Common myeloid progenitor, CD34-positive (primary cell): ENCODE results near the gene STK24.

Experiments
- CTCF ChIA-PET: fragments of 350-600 bp; sonication (Branson Sonifier 250); formaldehyde crosslinking; loops from one replicate; lab custom pipeline; 2021; ENCODE audit warnings: antibody characterized with exemption; lab: Charles Lee
- POLR2A ChIA-PET: fragments of 350-600 bp; sonication (Branson Sonifier 250); formaldehyde crosslinking; loops from one replicate; lab custom pipeline; 2021; ENCODE audit warnings: antibody characterized with exemption; lab: Charles Lee
- DNase-seq, 3 donors: peaks; one replicate each; pipeline versions ENCODE4 v3.0.0 to v3.0.0-alpha.2; 2013
- H3K27ac ChIP-seq, 2 experiments: 1 replicate in 1 of 2; 2 replicates in 1 of 2; pipeline ENCODE4 v1.7.0; 2013; ENCODE audit warnings: inconsistent platforms in 2 of 2, low read length in 2 of 2, mild to moderate bottlenecking in 2 of 2, low read depth in 1 of 2, moderate library complexity in 1 of 2; ENCODE audit not compliant: severe bottlenecking in 2 of 2, insufficient read depth in 1 of 2, poor library complexity in 1 of 2
- H3K27me3 ChIP-seq, 5 experiments: replicated peaks in 2 of 5; 1 replicate in 3 of 5; 2 replicates in 2 of 5; pipeline versions ENCODE4 v1.6.1 to v1.7.0; 2013; ENCODE audit warnings: low read length in 4 of 5, mild to moderate bottlenecking in 2 of 5, moderate library complexity in 2 of 5, inconsistent platforms in 1 of 5; ENCODE audit not compliant: insufficient read depth in 5 of 5, control insufficient read depth in 4 of 5
- H3K36me3 ChIP-seq, 4 experiments: 1 replicate in 2 of 4; 2 replicates in 2 of 4; pipeline versions ENCODE4 v1.6.1 to v1.7.0; 2013; ENCODE audit warnings: low read length in 3 of 4, control low read depth in 1 of 4, mild to moderate bottlenecking in 1 of 4; ENCODE audit not compliant: control insufficient read depth in 4 of 4, insufficient read depth in 4 of 4
- H3K4me1 ChIP-seq, 4 experiments: 1 replicate in 3 of 4; 2 replicates in 1 of 4; pipeline versions ENCODE4 v1.6.1 to v1.7.1; 2013; ENCODE audit warnings: low read length in 3 of 4, mild to moderate bottlenecking in 3 of 4, control low read depth in 1 of 4, inconsistent platforms in 1 of 4, moderate library complexity in 1 of 4; ENCODE audit not compliant: control insufficient read depth in 4 of 4, insufficient read depth in 4 of 4; ENCODE audit errors: control extremely low read depth in 1 of 4
- H3K4me3 ChIP-seq, 7 experiments: 1 replicate in 4 of 7; 2 replicates in 3 of 7; pipeline versions ENCODE4 v1.5.1 to v1.7.0; 2013; ENCODE audit warnings: mild to moderate bottlenecking in 7 of 7, low read length in 6 of 7, moderate library complexity in 6 of 7, inconsistent platforms in 2 of 7, low read depth in 2 of 7, control low read depth in 1 of 7; ENCODE audit not compliant: insufficient read depth in 4 of 7, control insufficient read depth in 1 of 7; ENCODE audit errors: extremely low read depth in 1 of 7
- H3K9me3 ChIP-seq, 5 experiments: 1 replicate in 4 of 5; 2 replicates in 1 of 5; pipeline versions ENCODE4 v1.6.1 to v1.7.1; 2013; ENCODE audit warnings: low read length in 4 of 5, mild to moderate bottlenecking in 2 of 5, inconsistent platforms in 1 of 5, low read depth in 1 of 5, moderate library complexity in 1 of 5; ENCODE audit not compliant: control insufficient read depth in 4 of 5, insufficient read depth in 2 of 5; ENCODE audit errors: control extremely low read depth in 1 of 5
- WGBS: methylation state at CpG from one replicate; pipeline ENCODE4 v1.1.5; 2013; ENCODE audit not compliant: insufficient coverage; 5-methylcytosine and 5-hydroxymethylcytosine counted together

Gene STK24

DNA sequence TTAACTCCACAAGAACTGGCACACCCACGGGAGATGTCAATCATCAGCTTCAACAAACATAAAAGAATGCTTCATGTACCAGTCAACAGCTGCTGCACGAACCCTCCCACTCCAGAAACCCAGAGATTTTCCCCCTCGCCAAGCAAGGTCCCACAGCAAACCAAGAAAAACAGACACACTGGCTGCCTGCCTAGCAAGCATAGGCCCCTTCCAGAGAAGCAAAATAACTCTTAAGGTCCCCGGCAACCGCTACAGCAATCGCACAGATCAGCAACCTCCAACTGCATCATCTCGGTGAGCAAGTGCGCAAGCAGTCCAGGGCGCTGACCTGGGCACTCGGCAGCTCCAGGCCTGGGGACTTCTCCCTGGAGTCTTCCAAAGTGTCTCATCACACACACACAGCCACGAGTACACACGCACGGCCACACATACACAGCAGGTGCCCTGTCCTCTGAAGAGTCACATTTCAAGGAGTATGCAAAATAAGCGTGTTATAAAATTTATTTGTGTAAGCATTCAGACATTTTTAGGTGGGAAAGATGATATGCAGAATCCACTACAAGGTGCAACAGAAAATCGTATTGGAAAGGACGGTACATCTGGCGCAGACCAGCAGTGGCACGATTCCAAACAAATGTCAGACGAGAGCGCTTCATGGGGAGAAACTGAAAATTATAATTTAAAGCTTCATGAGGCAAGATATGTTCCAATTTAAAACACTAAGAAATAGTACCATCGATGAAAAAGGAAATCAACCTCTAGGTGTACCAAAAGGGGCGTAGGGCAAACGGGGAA lies 125.0 kb downstream of the STK24 start:
- H3K9me3 ChIP-seq = no peaks in the 10 kb centered on the region
- peaks cover 9 to 66% (median 20%) of the 10 kb centered on the region in 4 experiments for H3K36me3 ChIP-seq
- H3K4me3 ChIP-seq = no peak overlapping the region
- POLR2A ChIA-PET = no interaction called here
- no peak for DNase-seq
- CTCF ChIA-PET = interaction anchor here (1.8 to 2.6 kb wide), 2 partner anchors 201 to 220 kb away, joined by 6 to 11 read pairs; no protein-coding TSS in a partner anchor
- H3K27ac ChIP-seq = no peak overlapping the region
- H3K4me1 ChIP-seq = peaks cover 0 to 17% (median 11%) of the 10 kb centered on the region in 4 experiments
- WGBS = 92% methylated on average over 16 of the region's 23 CpGs
- no peaks in the 10 kb centered on the region for H3K27me3 ChIP-seq

DNA sequence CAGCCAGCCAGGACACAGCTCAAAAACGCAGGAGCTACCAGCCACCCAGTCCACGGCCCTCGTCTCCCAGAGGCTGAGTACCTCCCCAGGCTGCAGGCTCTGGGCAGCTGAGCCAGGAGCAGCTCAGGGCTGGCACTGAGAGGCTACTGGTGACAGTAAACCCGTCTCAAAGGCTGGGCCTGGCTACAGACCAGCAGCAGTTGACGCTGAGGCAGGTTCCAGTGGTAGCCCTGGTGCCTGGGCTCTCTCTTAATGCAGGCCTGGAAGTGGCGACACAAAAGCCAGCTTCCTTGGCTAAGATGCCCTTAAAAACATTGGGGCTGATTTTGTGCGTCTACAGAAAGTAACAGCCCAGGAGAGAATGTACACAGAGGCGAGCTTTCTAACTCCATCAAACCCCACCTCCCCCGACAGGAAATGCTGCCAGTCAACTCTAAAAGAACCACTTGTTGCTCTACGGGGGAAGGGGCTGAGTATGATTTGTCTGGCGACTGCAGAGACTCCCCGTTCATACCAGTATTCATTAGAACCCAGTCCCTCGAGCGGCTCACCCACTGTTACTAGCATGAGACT lies 126.3 kb downstream of the STK24 start:
- H3K27me3 ChIP-seq = no peaks in the 10 kb centered on the region
- no peak for DNase-seq
- 84% methylated on average over 10 of the region's 14 CpGs for WGBS
- H3K9me3 ChIP-seq = no peaks in the 10 kb centered on the region
- H3K36me3 ChIP-seq = peaks cover 5 to 55% (median 14%) of the 10 kb centered on the region in 4 experiments
- POLR2A ChIA-PET = interaction anchor here (0.9 kb wide), 1 partner anchor 25 kb away, joined by 3 read pairs; no protein-coding TSS in a partner anchor
- no peak overlapping the region for H3K4me3 ChIP-seq
- H3K4me1 ChIP-seq = peaks cover 0 to 20% (median 13%) of the 10 kb centered on the region in 4 experiments
- CTCF ChIA-PET = interaction anchor here (1.3 to 2.6 kb wide), 4 partner anchors 16 to 223 kb away, joined by 5 to 19 read pairs (median 8); no protein-coding TSS in a partner anchor
- no peak overlapping the region for H3K27ac ChIP-seq

DNA sequence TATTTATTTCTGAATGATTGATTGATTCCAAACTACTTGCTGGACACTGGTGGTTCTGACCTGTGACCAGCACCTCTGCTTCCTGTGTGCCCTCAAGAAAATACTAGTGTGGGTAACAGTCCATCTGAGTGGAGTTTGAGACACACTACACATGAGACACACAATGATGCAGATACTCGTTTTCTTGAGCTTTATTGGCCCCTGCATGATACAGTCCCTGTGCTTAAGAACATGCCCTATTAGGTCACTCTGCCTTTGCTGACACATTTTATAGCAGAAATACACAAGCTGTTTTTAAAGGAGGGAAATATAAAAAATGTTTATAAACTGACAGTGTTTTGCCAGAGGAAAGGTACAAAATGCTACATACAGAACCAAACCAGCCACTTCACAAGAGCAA lies 126.9 kb downstream of the STK24 start:
- Histone ChIP-seq H3K36me3 (peaks cover 5 to 51% (median 14%) of the 10 kb centered on the region in 4 experiments), H3K27me3 (no peaks in the 10 kb centered on the region), H3K9me3 (no peaks in the 10 kb centered on the region), H3K27ac (no peak overlapping the region), H3K4me1 (peaks cover 0 to 26% (median 16%) of the 10 kb centered on the region in 4 experiments), H3K4me3 (no peak overlapping the region)
- ChIA-PET CTCF (interaction anchor here (0.6 to 2.6 kb wide), 5 partner anchors 8 to 223 kb away, joined by 3 to 19 read pairs (median 6); no protein-coding TSS in a partner anchor), POLR2A (interaction anchor here (0.9 kb wide), 1 partner anchor 26 kb away, joined by 3 read pairs; no protein-coding TSS in a partner anchor)
- WGBS = 80% methylated on average over 1 of the region's 1 CpG
- no peak for DNase-seq

DNA sequence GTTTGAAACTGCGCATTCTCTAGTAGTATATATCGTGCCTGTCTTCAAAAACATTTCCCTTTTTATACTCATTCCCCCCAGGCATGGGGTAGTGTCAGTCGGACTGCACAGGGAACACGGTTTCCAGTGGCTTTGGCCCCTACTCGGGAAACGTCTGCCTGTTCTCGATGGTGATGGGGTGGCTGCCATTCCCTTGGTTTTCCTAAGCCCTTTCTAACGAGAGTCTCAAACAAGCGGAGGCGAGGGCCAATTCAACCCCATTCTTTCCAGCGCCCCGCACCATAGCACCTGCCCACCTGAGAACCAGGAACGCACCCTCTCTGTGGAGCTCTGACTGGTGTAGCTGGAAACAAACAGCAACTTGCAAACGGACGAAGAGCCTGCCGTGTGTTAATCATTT lies 127.6 kb downstream of the STK24 start:
- Histone ChIP-seq H3K4me1 (peaks cover 0 to 20% (median 13%) of the 10 kb centered on the region in 4 experiments), H3K27me3 (no peaks in the 10 kb centered on the region), H3K9me3 (no peaks in the 10 kb centered on the region), H3K27ac (no peak overlapping the region), H3K4me3 (no peak overlapping the region), H3K36me3 (peaks cover 5 to 44% (median 14%) of the 10 kb centered on the region in 4 experiments)
- WGBS = 95% methylated on average over 11 of the region's 16 CpGs
- ChIA-PET POLR2A (no interaction called here), CTCF (interaction anchor here (0.6 to 2.6 kb wide), 4 partner anchors 8 to 224 kb away, joined by 3 to 19 read pairs (median 8); no protein-coding TSS in a partner anchor)
- DNase-seq = no peak

DNA sequence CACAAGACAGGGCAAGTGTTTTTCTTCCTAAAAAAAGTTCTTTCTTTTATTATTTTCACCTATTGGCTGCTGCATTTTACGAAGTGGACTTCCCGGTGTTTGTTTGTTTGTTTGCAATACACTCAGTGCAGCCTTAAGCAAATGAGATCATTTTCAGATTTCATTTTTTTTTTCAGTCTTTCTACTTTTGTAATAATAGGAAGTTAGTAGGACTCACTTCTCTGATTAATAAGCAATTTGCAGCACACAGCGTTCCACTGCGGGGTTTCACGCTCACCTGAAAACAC lies 128.3 kb downstream of the STK24 start:
- no peak for DNase-seq
- POLR2A ChIA-PET = no interaction called here
- Histone ChIP-seq H3K9me3 (no peaks in the 10 kb centered on the region), H3K36me3 (peaks cover 5 to 41% (median 14%) of the 10 kb centered on the region in 4 experiments), H3K27ac (no peak overlapping the region), H3K27me3 (no peaks in the 10 kb centered on the region), H3K4me1 (peaks cover 0 to 17% (median 13%) of the 10 kb centered on the region in 4 experiments), H3K4me3 (no peak overlapping the region)
- CTCF ChIA-PET = interaction anchor here (0.7 to 5.5 kb wide), 3 partner anchors 19 to 202 kb away, joined by 3 to 86 read pairs (median 54); no protein-coding TSS in a partner anchor
- WGBS = 100% methylated on average over 3 of the region's 5 CpGs

DNA sequence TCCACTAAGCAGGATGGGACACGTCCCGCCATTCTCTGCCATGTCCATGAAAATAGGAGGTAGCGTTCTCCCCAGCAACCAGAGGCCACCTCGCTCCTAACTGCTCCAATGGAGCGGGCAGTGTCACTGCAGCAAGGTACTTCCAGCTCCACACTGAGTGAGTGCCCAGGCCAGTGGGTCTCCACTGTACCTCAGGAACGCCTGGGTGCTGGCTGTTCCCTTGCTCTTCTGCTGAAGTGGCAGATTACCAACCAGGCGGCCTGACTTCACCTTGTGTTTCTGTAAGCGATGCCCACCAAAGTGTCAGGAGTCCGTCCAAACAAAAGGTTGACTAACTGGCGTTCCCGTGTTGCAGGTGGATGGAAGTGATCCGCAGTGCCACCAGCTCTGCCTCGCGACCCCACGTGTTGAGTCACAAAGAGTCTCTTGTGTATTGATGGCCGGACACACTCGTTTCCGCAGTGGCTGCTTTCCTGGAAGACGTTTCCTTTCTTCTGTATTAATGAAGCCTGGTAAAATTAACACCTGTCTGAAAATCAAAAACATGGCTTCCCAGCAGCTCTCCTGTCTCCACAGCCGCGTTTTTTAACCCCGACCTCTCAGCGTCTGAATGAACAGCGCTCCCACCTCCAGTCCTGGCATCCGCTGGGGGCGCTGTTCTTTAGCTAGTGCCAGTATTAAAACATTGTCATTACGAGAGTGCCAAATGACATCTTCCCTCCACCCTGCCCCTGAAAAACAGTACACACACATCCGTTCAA lies 128.8 kb downstream of the STK24 start:
- ChIA-PET CTCF (interaction anchor here (0.7 to 5.5 kb wide), 8 partner anchors 7 to 225 kb away, joined by 3 to 86 read pairs (median 6); no protein-coding TSS in a partner anchor), POLR2A (no interaction called here)
- no peak overlapping the region for H3K27ac ChIP-seq
- no peak for DNase-seq
- no peaks in the 10 kb centered on the region for H3K9me3 ChIP-seq
- H3K4me3 ChIP-seq = no peak overlapping the region
- peaks cover 0 to 17% (median 13%) of the 10 kb centered on the region in 4 experiments for H3K4me1 ChIP-seq
- H3K36me3 ChIP-seq = peaks cover 5 to 37% (median 14%) of the 10 kb centered on the region in 4 experiments
- WGBS = 97% methylated on average over 28 of the region's 28 CpGs
- no peaks in the 10 kb centered on the region for H3K27me3 ChIP-seq
